ENCODE measurements around the gene RALGPS1. TPM values are rescaled to one million over a fixed set of nuclear protein-coding genes. Genes with fewer than 3 reads are reported as not detected.

The RALGPS1 gene
- total RNA-seq, 1 experiment from 2014 or later, result 18.6 TPM

DNA sequence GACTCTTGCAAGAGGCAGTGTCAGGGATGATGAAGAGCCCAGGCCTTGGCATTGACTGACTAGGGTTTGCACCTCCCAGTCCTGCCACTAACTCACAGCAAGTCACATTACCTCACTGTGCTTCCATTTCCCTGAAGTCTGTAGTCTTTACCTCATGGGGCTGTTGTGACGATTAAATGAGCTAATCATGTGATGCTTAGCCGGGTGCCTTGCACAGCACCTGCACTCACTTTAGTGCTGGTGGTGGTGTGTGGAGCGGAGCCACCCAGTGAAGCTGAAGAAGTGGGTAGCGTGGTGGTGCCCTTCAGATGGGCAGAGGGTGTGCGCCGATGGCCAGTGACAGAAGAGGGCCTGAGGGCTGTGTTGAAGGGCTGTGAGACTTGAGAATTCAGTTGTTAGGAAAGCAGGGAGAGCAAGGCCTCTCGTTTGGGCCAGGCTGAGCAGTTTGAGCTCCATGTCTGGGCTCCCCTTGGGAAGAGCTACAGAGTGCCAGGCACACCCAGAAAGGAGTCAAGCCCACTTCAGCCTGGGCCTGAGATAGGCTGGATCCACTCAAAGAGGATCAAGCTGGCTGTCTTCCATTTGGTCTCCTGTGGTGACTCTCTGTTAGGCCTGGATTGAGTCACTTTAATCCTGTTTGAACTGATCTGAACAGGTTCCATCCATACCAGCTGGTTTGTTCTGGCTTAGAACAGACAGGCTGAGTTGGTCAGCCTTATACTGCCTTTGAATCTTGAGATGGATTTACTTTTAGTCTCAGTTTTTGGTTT lies 42.5 kb downstream of the RALGPS1 start:
- H3K4me3 Mint-ChIP-seq, result no peak overlapping the region

More for the DNA sequence above, 42.5 kb downstream of the RALGPS1 start:
- H2BK120ac ChIP-seq (ENCODE audit: low read depth, low read length, poor library complexity, severe bottlenecking), result no peak overlapping the region
- H2AK5ac ChIP-seq (ENCODE audit: insufficient read length, low read length), result peak overlapping the region; percentile 28
- peaks cover 7 to 10% of the 10 kb centered on the region in 2 experiments for H3K4me1 Mint-ChIP-seq
- no peak overlapping the region for H3K4me2 ChIP-seq (ENCODE audit: insufficient read depth, insufficient read length, low read length)
- TF ChIP-seq, protein P1, sequence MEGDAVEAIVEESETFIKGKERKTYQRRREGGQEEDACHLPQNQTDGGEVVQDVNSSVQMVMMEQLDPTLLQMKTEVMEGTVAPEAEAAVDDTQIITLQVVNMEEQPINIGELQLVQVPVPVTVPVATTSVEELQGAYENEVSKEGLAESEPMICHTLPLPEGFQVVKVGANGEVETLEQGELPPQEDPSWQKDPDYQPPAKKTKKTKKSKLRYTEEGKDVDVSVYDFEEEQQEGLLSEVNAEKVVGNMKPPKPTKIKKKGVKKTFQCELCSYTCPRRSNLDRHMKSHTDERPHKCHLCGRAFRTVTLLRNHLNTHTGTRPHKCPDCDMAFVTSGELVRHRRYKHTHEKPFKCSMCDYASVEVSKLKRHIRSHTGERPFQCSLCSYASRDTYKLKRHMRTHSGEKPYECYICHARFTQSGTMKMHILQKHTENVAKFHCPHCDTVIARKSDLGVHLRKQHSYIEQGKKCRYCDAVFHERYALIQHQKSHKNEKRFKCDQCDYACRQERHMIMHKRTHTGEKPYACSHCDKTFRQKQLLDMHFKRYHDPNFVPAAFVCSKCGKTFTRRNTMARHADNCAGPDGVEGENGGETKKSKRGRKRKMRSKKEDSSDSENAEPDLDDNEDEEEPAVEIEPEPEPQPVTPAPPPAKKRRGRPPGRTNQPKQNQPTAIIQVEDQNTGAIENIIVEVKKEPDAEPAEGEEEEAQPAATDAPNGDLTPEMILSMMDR (conservative IDR thresholded peaks at IDR 0.05), result no peak
- H3K18ac ChIP-seq (ENCODE audit: insufficient read length, low read depth, low read length), result no peak overlapping the region
- H2AFZ ChIP-seq (ENCODE audit: low read length), result no peak overlapping the region
- H3K14ac ChIP-seq (ENCODE audit: insufficient read depth, low read length), result no peak overlapping the region; the same call in 1 of the 2 replicates
- H3T11ph ChIP-seq (ENCODE audit: low read length), result no peak overlapping the region
- H3K27ac ChIP-seq (ENCODE audit: insufficient read length, low read depth, low read length), result no peak overlapping the region
- WGBS (ENCODE audit: extremely low coverage, insufficient read length, low lambda C conversion rate), result no CpG with 5 or more reads among the region's 7 CpGs
- H2BK20ac ChIP-seq (ENCODE audit: low read depth, low read length, poor library complexity, severe bottlenecking), result no peak overlapping the region
- H2BK15ac ChIP-seq (ENCODE audit: low read depth, low read length), result no peak overlapping the region
- no peak overlapping the region for H4K8ac ChIP-seq (replicated peaks; ENCODE audit: insufficient read length, low read depth, low read length)
- H3K79me1 ChIP-seq (ENCODE audit: insufficient read depth, low read depth, low read length, poor library complexity, severe bottlenecking), result no peaks in the 10 kb centered on the region
- no peaks in the 10 kb centered on the region for H3K9me3 Mint-ChIP-seq
- DNase-seq, result no peak
- H3K36me3 Mint-ChIP-seq (ENCODE audit: insufficient read depth in 1 of 3, low read depth in 3 of 3), result no peaks in the 10 kb centered on the region
- no peak overlapping the region for H3K4ac ChIP-seq (ENCODE audit: low read depth, low read length)
- H3K9ac ChIP-seq (ENCODE audit: extremely low read depth, insufficient read length, low read length), result no peak overlapping the region
- no peak overlapping the region for H3K23ac ChIP-seq (ENCODE audit: insufficient read length, low read depth, low read length)
- H3K56ac ChIP-seq (ENCODE audit: insufficient read length, low read depth, low read length), result no peak overlapping the region
- H2BK5ac ChIP-seq (ENCODE audit: insufficient read length, low read length), result no peak overlapping the region
- peak overlapping the region; percentile 56 to 81 (median 81); a peak in 6 of 7 replicates for H3K27ac Mint-ChIP-seq
- no peak overlapping the region for H4K91ac ChIP-seq (ENCODE audit: insufficient read length, low read depth, low read length)
- no peaks in the 10 kb centered on the region for H3K79me2 ChIP-seq (ENCODE audit: insufficient read depth, low read length)
- H3K27me3 ChIP-seq (ENCODE audit: insufficient read depth, low read length), result no peaks in the 10 kb centered on the region
- no peak overlapping the region for H2BK12ac ChIP-seq (ENCODE audit: insufficient read length, low read depth, low read length)
- no peaks in the 10 kb centered on the region for H3K23me2 ChIP-seq (ENCODE audit: insufficient read length, low read depth, low read length, poor library complexity, severe bottlenecking)
- no peaks in the 10 kb centered on the region; the same call in 1 of the 2 replicates for H3K4me1 ChIP-seq (ENCODE audit: insufficient read depth, low read length)
- H3K9me3 ChIP-seq (ENCODE audit: control insufficient read depth, low read depth, low read length), result no peaks in the 10 kb centered on the region
- H4K5ac ChIP-seq (ENCODE audit: insufficient read length, low read depth, low read length), result no peak overlapping the region
- H4K20me1 ChIP-seq (ENCODE audit: control insufficient read depth, insufficient read depth, insufficient read length), result no peaks in the 10 kb centered on the region
- no peaks in the 10 kb centered on the region for H3K27me3 Mint-ChIP-seq (ENCODE audit: low read depth)

Measured in H9 (cell line).